Occipital lobe (tissue), 2 donors: ENCODE results near the gene OLFM1. TPM values are rescaled to one million over a fixed set of nuclear protein-coding genes. Genes with fewer than 3 reads are reported as not detected.
"Not testable (repeated sequence)": the region's sequence is repeated elsewhere in the genome, so short reads cannot be mapped to it uniquely, and the experiment has no call there.

Experiments
- DNase-seq: peaks from one replicate; lab custom pipeline; 2025; lab: John Stamatoyannopoulos, UW
- total RNA-seq: library from RNA; depleted of rRNA; stranded (reverse); fragments of >200 nt; gene quantifications from one replicate; pipeline ENCODE4 v1.2.3, GENCODE V29; 2014

Gene OLFM1
- total RNA-seq, 1 donor from 2014 or later = 77.8 TPM

- no peak for DNase-seq
These were observed 44.0 kb downstream of the OLFM1 start for GRCh38 chr9:135131488-135131887.

DNA sequence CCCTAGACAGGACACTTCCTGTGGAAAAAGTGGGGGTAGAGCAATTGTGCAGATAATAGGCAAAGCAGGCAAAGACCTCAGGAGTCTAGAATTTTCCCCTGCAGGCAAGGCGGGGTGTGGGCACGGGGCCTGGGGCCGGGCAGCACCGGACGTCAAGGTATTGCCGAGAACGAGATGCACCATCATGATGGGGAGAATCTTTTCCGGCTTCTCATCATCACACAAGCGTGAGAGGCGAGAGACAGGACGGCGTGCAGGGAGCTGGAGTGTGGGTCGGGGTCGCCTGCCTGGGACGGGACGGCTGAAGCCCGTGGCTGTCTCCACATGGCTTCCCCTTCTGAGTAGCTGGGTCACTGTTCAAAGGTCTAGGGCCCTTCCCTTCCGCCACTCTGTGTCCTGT lies 44.5 kb downstream of the OLFM1 start:
- no peak for DNase-seq

- no peak for DNase-seq
These were observed 47.0 kb downstream of the OLFM1 start for GRCh38 chr9:135134268-135135022.

DNA sequence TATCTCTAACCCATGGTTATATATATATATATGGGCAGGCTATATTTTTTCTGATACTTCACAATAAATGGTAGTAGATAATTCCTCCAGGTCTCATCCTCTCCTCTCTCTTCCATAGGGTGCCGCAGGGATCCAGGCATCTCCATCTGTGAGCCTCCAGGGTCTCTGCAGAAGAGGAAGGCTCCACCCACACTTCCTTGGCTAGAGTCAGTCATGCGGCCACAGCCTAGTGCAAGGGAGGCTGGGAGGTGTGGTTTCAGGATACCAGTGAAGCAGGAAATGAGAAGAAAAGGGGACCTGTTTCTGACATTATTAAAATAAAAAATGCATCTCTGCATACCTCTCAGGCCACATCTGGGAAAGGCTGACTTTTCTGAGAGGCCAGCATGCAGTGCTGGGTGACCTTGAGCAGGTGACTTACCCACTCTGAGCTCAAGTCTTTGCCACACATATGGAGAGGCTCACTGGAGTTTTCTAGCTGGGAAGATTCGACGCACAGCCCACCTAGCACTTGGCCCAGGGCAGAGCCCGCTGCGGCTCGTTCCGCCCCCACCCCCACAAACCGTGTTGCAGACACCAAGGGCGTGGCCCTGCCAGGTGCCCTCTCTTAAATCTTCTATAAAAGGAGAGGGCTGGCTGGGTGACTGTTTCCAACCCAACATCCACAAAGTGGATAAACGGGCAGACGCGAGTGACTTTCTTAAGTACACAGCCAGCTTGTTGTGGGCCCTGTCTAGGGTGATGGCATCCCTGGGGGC lies 47.9 kb downstream of the OLFM1 start:
- DNase-seq = no peak

DNA sequence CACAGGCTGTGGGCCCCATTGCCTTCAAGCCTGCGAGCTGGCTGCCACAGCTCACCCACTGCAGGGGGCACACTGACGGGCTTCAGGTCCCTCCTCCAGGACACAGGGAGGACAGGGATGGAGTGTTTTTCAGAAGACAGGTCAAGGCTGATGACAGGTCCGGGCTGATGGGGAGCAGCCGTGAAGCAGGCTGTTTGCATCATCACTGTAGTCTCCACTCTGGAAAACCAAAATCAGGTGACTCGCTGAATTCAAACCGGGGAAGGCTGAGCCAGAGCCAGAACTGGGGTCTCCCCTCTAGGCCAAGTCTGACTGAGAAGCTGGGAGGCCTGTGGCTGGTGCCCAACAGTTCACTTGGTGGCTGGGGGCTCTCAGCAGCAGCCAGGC lies 48.5 kb downstream of the OLFM1 start:
- no peak for DNase-seq

GRCh38 chr9:135136481-135136880 lies 49.0 kb downstream of the OLFM1 start:
- no peak for DNase-seq

GRCh38 chr9:135136991-135137832 lies 49.7 kb downstream of the OLFM1 start:
- DNase-seq = peak; percentile 73

- no peak for DNase-seq
These were observed 50.8 kb downstream of the OLFM1 start for GRCh38 chr9:135138078-135138855.

- peak; percentile 28 for DNase-seq
These were observed 52.0 kb downstream of the OLFM1 start for GRCh38 chr9:135139366-135139959.

DNA sequence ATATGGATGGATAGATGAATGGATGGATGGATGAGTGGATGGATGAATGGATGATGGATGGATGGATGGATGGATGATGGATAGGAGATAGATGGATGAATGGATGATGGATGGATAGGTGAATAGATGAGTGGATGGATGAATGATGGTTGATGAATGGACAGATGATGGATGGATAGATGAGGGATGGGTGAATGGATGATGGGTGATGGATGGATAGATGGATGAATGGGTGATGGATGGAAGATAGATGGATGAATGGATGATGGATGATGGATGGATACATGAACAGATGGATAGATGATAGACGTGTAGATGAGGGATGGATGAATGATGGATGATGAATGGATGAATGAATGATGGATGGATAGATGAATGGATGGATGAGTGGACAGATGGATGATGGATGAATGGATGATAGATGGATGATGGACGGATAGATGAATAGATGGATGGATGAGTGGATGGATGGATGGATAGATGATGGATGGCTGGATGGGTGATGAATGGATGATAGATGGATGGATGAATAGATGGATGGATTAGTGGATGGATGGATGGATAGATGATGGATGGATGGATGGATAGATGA lies 53.8 kb downstream of the OLFM1 start:
- no peak for DNase-seq

GRCh38 chr9:135144581-135145170 lies 57.2 kb downstream of the OLFM1 start:
- DNase-seq = no peak

DNA sequence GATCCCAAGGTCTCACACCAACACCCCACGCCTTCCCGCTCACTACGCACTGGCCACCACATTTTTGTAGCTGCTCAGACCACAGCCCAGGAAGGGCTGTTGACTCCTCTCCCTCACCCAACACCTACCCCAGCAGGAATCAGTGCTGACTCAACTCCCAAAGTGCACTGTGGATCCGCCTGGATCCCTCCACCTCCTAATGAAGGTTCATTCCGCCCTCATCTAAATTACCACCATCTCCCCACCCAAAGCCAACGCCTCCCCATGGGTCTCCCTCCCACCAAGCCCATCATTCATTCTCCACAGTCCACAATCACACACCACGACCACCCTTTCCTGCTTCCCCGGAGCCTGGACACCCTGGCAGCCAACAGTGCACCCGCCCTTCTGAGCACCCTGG lies 57.8 kb downstream of the OLFM1 start:
- DNase-seq = no peak

DNA sequence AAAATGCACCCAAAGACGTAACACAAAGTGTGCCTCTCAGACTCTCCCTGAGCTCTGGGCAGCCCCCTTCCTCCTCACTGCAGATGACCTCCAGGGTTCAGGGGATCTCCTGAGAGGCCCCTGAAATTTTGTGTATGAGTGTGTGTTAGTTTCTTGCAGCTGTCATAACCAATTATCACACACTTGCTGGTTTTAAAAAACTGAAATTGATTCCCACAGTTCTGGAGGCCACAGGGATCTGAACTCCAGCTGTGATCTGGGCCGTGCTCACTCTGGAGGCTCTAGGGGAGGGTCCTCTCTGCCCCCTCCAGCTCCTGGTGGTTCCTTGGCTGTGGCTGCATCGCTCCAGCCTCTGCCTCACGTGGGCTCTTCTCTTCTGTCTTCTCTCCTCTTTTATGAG lies 58.8 kb downstream of the OLFM1 start:
- no peak for DNase-seq

GRCh38 chr9:135146766-135147473 lies 59.5 kb downstream of the OLFM1 start:
- DNase-seq = peak; percentile 81

DNA sequence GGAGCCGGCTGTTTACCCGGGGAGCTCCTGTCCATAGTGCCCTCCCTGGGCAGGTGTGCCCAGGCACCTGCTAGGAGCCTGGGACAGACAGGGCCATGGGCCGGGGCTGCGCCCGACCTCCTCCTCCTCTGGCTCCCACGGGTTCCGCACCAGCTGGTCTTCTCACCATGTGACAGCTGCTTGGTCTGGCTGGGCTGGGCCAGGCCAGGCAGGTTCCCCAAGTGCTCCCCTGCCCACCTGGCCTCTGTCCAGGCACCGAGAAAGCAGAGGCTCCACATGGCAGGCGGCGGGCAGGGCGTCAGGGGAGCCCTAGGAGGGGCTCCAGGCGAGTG lies 60.0 kb downstream of the OLFM1 start:
- DNase-seq = no peak

- no peak for DNase-seq
These were observed 60.5 kb downstream of the OLFM1 start for GRCh38 chr9:135147938-135148337.

- no peak for DNase-seq
These were observed 60.9 kb downstream of the OLFM1 start for GRCh38 chr9:135148386-135148785.

DNA sequence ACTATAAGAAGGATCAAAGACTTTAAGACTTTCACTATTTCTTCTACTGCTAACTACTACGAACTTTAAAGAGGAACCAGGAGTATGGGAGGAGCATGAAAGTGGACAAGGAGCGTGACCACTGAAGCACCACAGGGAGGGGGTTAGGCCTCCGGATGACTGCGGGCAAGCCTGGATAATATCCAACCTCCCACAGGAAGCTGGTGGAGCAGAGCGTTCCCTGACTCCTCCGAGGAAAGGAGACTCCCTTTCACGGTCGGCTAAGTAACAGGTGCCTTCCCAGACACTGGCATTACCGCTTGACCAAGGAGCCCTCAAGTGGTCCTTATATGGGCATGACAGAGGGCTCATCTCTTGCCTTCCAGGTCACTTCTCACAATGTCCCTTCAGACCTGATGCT lies 62.4 kb downstream of the OLFM1 start:
- DNase-seq = not testable (repeated sequence)

DNA sequence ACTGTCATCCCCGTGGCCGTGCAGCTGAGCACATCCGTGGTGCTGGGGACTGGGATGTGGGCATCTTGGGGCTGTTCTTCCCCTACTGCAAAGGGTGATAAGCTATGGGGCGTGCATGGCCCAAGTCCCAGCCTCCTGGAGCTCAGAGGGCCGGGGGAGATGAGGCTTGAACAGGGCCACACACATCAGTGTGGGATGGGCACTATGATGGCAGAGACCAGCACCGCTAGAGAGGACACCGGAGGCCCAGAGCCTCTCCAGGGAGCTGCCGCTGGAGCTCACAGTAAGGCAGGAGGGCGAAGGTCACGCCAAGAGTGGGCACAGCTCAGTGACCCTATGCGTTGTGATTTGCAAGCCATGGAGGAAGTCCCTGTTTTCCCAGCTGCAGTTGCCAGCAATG lies 63.5 kb downstream of the OLFM1 start:
- DNase-seq = no peak
